HCT116 (cell line): ENCODE results near the gene DOCK9. TPM values are rescaled to one million over a fixed set of nuclear protein-coding genes. Genes with fewer than 3 reads are reported as not detected.
A peak's percentile ranks its signal among the peaks of the same experiment; 100 is the strongest.

ENCODE experiments used
- ATAC-seq: fragments of 200-7000 bp; cut with Tn5 transposase; 2 replicates; pipeline ENCODE4 v1.9.1; 2020; ENCODE audit warnings: mild to moderate bottlenecking, moderate library complexity
- BruUV-seq: library from RNA; stranded (reverse); fragments of 400-500 nt; replicated peaks from 2 replicates; lab custom pipeline; 2021; lab: Mats Ljungman, UMichigan
- CTCF ChIA-PET: fragments of 300-600 bp; sonication (Branson Sonifier 250); formaldehyde crosslinking; loops from one replicate; lab custom pipeline; 2021; ENCODE audit warnings: antibody characterized with exemption; lab: Charles Lee
- POLR2A ChIA-PET: fragments of 300-600, 350-600 bp; sonication (Branson Sonifier 250); formaldehyde crosslinking; loops from one replicate; lab custom pipeline; 2021; ENCODE audit warnings: antibody characterized with exemption; lab: Charles Lee
- RAD21 ChIA-PET, 2 experiments: fragments of 300-600 bp; sonication (Branson Sonifier 250); formaldehyde crosslinking; loops; one replicate each; lab custom pipeline; 2023; ENCODE audit warnings: low total read pairs in 2 of 2; ENCODE audit not compliant: uncharacterized antibody in 2 of 2, unreplicated experiment in 2 of 2, low non-redundant PET in 1 of 2; lab: Charles Lee
- DNase-seq: peaks from one replicate; pipeline ENCODE4 v3.0.0-alpha.2; 2010; ENCODE audit warnings: low read depth, low spot score
- H2AFZ ChIP-seq: fragments of 200-600 bp; shearing (Covaris generic), sonication (generic); 2 replicates; pipeline ENCODE4 v1.6.1; 2017; ENCODE audit warnings: low read depth, mixed run types, mixed read lengths, antibody characterized with exemption, low read length; ENCODE audit not compliant: poor library complexity, severe bottlenecking
- H3K27ac ChIP-seq: 2 replicates; pipeline ENCODE4 v1.5.1; 2012; ENCODE audit warnings: low read depth, low read length
- H3K27me3 ChIP-seq: fragments of 200-600 bp; sonication (generic); 2 replicates; pipeline ENCODE4 v1.6.1; 2016; ENCODE audit warnings: mixed run types, low read length, mixed read lengths; ENCODE audit not compliant: insufficient read depth
- H3K36me3 ChIP-seq, 2 experiments: fragments of 200-500 bp in 1 of 2; fragments of 200-600 bp in 1 of 2; sonication (Bioruptor generic) in 1 of 2; sonication (generic) in 1 of 2; 2 replicates each; pipeline versions ENCODE4 v1.5.1 to v1.6.1; 2014 to 2016; ENCODE audit warnings: low read length in 2 of 2, inconsistent platforms in 1 of 2, mixed read lengths in 1 of 2, mixed run types in 1 of 2; ENCODE audit not compliant: insufficient read depth in 2 of 2, control insufficient read depth in 1 of 2
- H3K4me1 ChIP-seq, 2 experiments: fragments of 200-600 bp in 1 of 2; sonication (generic) in 1 of 2; 2 replicates each; pipeline versions ENCODE4 v1.5.1 to v1.6.1; 2012 to 2017; ENCODE audit warnings: low read length in 2 of 2, inconsistent platforms in 1 of 2, mild to moderate bottlenecking in 1 of 2, mixed read lengths in 1 of 2, mixed run types in 1 of 2, moderate library complexity in 1 of 2; ENCODE audit not compliant: insufficient read depth in 2 of 2, control insufficient read depth in 1 of 2
- H3K4me2 ChIP-seq: fragments of 200-600 bp; sonication (generic); 2 replicates; pipeline ENCODE4 v1.6.1; 2017; ENCODE audit warnings: mixed run types, low read length, mixed read lengths
- H3K4me3 ChIP-seq, 2 experiments: fragments of 200-600 bp in 1 of 2; sonication (generic) in 1 of 2; replicated peaks in 1 of 2; 2 replicates each; pipeline ENCODE4 v1.5.1; 2011 to 2016; ENCODE audit warnings: low read length in 2 of 2, control low read depth in 1 of 2, low read depth in 1 of 2, mild to moderate bottlenecking in 1 of 2, mixed read lengths in 1 of 2, mixed run types in 1 of 2
- H3K79me2 ChIP-seq: fragments of 200-600 bp; sonication (generic); 2 replicates; pipeline ENCODE4 v1.6.1; 2017; ENCODE audit warnings: mild to moderate bottlenecking, mixed run types, low read length, moderate library complexity, mixed read lengths; ENCODE audit not compliant: insufficient read depth
- H3K9ac ChIP-seq: fragments of 200-600 bp; sonication (generic); 2 replicates; pipeline ENCODE4 v1.6.1; 2016; ENCODE audit warnings: low read length, mixed read lengths
- H3K9me2 ChIP-seq: fragments of 200-600 bp; sonication (generic), shearing (Covaris generic); 2 replicates; pipeline ENCODE4 v1.6.1; 2017; ENCODE audit warnings: mixed run types, mild to moderate bottlenecking, moderate library complexity; ENCODE audit not compliant: insufficient read depth
- H3K9me3 ChIP-seq, 2 experiments: fragments of 200-500 bp in 1 of 2; fragments of 200-600 bp in 1 of 2; sonication (Bioruptor generic) in 1 of 2; sonication (generic) in 1 of 2; 2 replicates each; pipeline ENCODE4 v1.6.1; 2014 to 2017; ENCODE audit warnings: low read length in 2 of 2, mixed read lengths in 2 of 2, inconsistent platforms in 1 of 2, low read depth in 1 of 2, mild to moderate bottlenecking in 1 of 2, mixed run types in 1 of 2, moderate library complexity in 1 of 2; ENCODE audit not compliant: control insufficient read depth in 1 of 2, insufficient read depth in 1 of 2
- H4K20me1 ChIP-seq: fragments of 200-600 bp; sonication (generic), shearing (Covaris generic); 2 replicates; pipeline ENCODE4 v1.6.1; 2017; ENCODE audit warnings: mixed run types, mild to moderate bottlenecking, moderate library complexity; ENCODE audit not compliant: insufficient read depth
- CBX3 ChIP-seq: IDR thresholded peaks from 2 replicates; pipeline ENCODE4 v1.6.1; 2012; ENCODE audit warnings: low read depth
- CTCF ChIP-seq, 3 experiments: fragments of 200-600 bp in 1 of 3; sonication (generic) in 1 of 3; IDR thresholded peaks in 2 of 3; conservative IDR thresholded peaks in 1 of 3; 2 replicates each; pipeline ENCODE4 v1.5.1; 2012 to 2017; ENCODE audit warnings: low read depth in 2 of 3, low read length in 2 of 3, antibody characterized with exemption in 1 of 3, borderline replicate concordance in 1 of 3, control low read depth in 1 of 3, mild to moderate bottlenecking in 1 of 3, mixed read lengths in 1 of 3, mixed run types in 1 of 3, moderate library complexity in 1 of 3; ENCODE audit not compliant: insufficient read depth in 1 of 3
- EZH2 ChIP-seq: fragments of 200-600 bp; sonication (generic); IDR thresholded peaks from 2 replicates; pipeline ENCODE4 v1.6.1; 2017; ENCODE audit warnings: antibody characterized with exemption, mixed run types
- EZH2phosphoT487 ChIP-seq: fragments of 200-600 bp; IDR thresholded peaks from 2 replicates; pipeline ENCODE4 v1.6.1; 2018; ENCODE audit warnings: antibody characterized with exemption, borderline replicate concordance
- FOSL1 ChIP-seq: IDR thresholded peaks from 2 replicates; pipeline ENCODE4 v1.6.1; 2012; ENCODE audit warnings: low read depth
- JUND ChIP-seq: IDR thresholded peaks from 2 replicates; pipeline ENCODE4 v1.6.1; 2012
- MAX ChIP-seq: IDR thresholded peaks from 2 replicates; pipeline ENCODE4 v1.6.1; 2012
- POLR2A ChIP-seq: IDR thresholded peaks from 2 replicates; pipeline ENCODE4 v1.7.0; 2011; ENCODE audit warnings: borderline replicate concordance; ENCODE audit not compliant: insufficient read depth, insufficient read length; ENCODE audit errors: extremely low read depth
- RAD21 ChIP-seq: IDR thresholded peaks from 2 replicates; pipeline ENCODE4 v1.6.1; 2012; ENCODE audit warnings: low read depth, mild to moderate bottlenecking
- ZBTB33 ChIP-seq: IDR thresholded peaks from 2 replicates; pipeline ENCODE4 v1.6.1; 2011; ENCODE audit warnings: mild to moderate bottlenecking, low read length, moderate library complexity; ENCODE audit not compliant: insufficient replicate concordance; ENCODE audit errors: extremely low read depth
- intact Hi-C: fragments of 100-400 bp; cut with micrococcal nuclease; formaldehyde crosslinking; loops from 2 replicates; pipeline ENCODE4 v1.10.0; 2022
- total RNA-seq: library from RNA; stranded (reverse); gene quantifications from one replicate; pipeline ENCODE4 v1.2.1, GENCODE V29; 2021; ENCODE audit not compliant: unreplicated experiment
- TF ChIP-seq, protein P1 (sequence below): IDR thresholded peaks from 2 replicates; pipeline ENCODE4 v1.6.1; 2012

The DOCK9 gene
- total RNA-seq, 1 experiment from 2014 or later = 58.8 TPM

- TF ChIP-seq ZBTB33 = no peak
- no peak for TF ChIP-seq FOSL1
- no peak for TF ChIP-seq EZH2phosphoT487
These were observed 106.1 kb downstream of the DOCK9 start (continued) for GRCh38 chr13:98871727-98872126.

- ChIA-PET RAD21 (no interaction called here), CTCF (interaction anchor here (1.2 kb wide), 1 partner anchor 164 kb away, joined by 3 read pairs; no protein-coding TSS in a partner anchor), POLR2A (no interaction called here)
- Histone ChIP-seq H2AFZ (no peak overlapping the region), H4K20me1 (no peaks in the 10 kb centered on the region), H3K36me3 (peaks cover 0 to 7% of the 10 kb centered on the region in 2 experiments; a peak in 1 of 4 replicates), H3K27ac (no peak overlapping the region), H3K4me2 (no peak overlapping the region), H3K4me3 (no peak overlapping the region), H3K27me3 (no peaks in the 10 kb centered on the region), H3K9ac (no peak overlapping the region), H3K9me2 (no peaks in the 10 kb centered on the region), H3K79me2 (no peaks in the 10 kb centered on the region), H3K4me1 (no peaks in the 10 kb centered on the region)
- intact Hi-C loops = no loop called here
- DNase-seq (no peak), ATAC-seq (no peak; the same call in 1 of the 2 replicates)
- BruUV-seq = no TSS peak
- peak; percentile 6 to 70 (median 36); a peak in 3 of 6 replicates for TF ChIP-seq CTCF (IDR thresholded peaks at IDR 0.05 in 2 of 3, conservative IDR thresholded peaks at IDR 0.05 in 1 of 3; ENCODE audit: borderline replicate concordance in 1 of 3, insufficient read depth in 1 of 3, low read depth in 2 of 3, low read length in 2 of 3)
- no peak for TF ChIP-seq POLR2A
- TF ChIP-seq CBX3 = peak; percentile 48; the same call in 1 of the 2 replicates
- 0 out of 2 replicates have a peak, but pooled peaks have one; percentile 15 for TF ChIP-seq MAX
- no peak for TF ChIP-seq ZBTB33
- no peak for TF ChIP-seq JUND
- TF ChIP-seq RAD21 = peak; percentile 33
- no peak for TF ChIP-seq EZH2
- TF ChIP-seq, protein P1, sequence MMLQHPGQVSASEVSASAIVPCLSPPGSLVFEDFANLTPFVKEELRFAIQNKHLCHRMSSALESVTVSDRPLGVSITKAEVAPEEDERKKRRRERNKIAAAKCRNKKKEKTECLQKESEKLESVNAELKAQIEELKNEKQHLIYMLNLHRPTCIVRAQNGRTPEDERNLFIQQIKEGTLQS = no peak
- TF ChIP-seq, all 23 proteins: peak for 4
- peaks cover 4 to 7% of the 10 kb centered on the region in 2 experiments; a peak in 2 of 4 replicates for H3K9me3 ChIP-seq
These were observed 108.3 kb downstream of the DOCK9 start for GRCh38 chr13:98869408-98870090.
